NB4 (cell line): ENCODE measurements around the gene PCNT.
"Not testable (repeated sequence)": the region's sequence is repeated elsewhere in the genome, so short reads cannot be mapped to it uniquely, and the experiment has no call there.

Experiments
- DNase-seq: peaks from one replicate; pipeline ENCODE4 v3.0.0; 2010; ENCODE audit warnings: low read depth
- H3K4me3 ChIP-seq: one replicate; pipeline ENCODE4 v1.5.1; 2011; ENCODE audit warnings: mild to moderate bottlenecking, low read depth, low read length, moderate library complexity
- MYC ChIP-seq: IDR thresholded peaks from 2 replicates; pipeline ENCODE4 v1.6.1; 2011; ENCODE audit warnings: low read depth, low read length
- POLR2A ChIP-seq: IDR thresholded peaks from 2 replicates; pipeline ENCODE4 v1.6.1; 2011; ENCODE audit warnings: mild to moderate bottlenecking; ENCODE audit not compliant: insufficient read length; ENCODE audit errors: extremely low read depth
- TF ChIP-seq, protein P1 (sequence below): IDR thresholded peaks from one replicate; pipeline ENCODE4 v1.5.1; 2012; ENCODE audit warnings: low read depth, low read length
- TF ChIP-seq, protein P2 (sequence below): IDR thresholded peaks from 2 replicates; pipeline ENCODE4 v1.6.1; 2011; ENCODE audit warnings: low read depth, low read length

The PCNT gene

DNA sequence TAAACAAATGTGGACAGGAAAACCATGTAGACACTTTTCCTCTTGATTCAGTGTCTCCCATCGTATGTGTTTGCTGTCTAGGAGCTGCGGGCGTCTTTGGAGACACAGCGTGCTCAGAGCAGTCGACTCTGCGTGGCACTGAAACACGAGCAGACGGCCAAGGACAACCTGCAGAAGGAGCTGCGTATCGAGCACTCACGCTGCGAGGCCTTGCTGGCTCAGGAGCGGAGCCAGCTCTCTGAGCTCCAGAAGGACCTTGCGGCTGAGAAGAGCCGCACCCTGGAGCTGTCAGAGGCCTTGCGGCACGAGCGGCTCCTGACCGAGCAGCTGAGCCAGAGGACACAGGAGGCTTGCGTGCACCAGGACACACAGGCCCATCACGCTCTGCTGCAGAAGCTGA, 107.5 kb downstream of the PCNT start:
- H3K4me3 ChIP-seq: no peak overlapping the region
- TF ChIP-seq, protein P1, sequence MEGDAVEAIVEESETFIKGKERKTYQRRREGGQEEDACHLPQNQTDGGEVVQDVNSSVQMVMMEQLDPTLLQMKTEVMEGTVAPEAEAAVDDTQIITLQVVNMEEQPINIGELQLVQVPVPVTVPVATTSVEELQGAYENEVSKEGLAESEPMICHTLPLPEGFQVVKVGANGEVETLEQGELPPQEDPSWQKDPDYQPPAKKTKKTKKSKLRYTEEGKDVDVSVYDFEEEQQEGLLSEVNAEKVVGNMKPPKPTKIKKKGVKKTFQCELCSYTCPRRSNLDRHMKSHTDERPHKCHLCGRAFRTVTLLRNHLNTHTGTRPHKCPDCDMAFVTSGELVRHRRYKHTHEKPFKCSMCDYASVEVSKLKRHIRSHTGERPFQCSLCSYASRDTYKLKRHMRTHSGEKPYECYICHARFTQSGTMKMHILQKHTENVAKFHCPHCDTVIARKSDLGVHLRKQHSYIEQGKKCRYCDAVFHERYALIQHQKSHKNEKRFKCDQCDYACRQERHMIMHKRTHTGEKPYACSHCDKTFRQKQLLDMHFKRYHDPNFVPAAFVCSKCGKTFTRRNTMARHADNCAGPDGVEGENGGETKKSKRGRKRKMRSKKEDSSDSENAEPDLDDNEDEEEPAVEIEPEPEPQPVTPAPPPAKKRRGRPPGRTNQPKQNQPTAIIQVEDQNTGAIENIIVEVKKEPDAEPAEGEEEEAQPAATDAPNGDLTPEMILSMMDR: no peak
- TF ChIP-seq, protein P2, sequence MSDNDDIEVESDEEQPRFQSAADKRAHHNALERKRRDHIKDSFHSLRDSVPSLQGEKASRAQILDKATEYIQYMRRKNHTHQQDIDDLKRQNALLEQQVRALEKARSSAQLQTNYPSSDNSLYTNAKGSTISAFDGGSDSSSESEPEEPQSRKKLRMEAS: no peak
- TF ChIP-seq POLR2A (no peak), MYC (no peak)
- DNase-seq: no peak

DNA sequence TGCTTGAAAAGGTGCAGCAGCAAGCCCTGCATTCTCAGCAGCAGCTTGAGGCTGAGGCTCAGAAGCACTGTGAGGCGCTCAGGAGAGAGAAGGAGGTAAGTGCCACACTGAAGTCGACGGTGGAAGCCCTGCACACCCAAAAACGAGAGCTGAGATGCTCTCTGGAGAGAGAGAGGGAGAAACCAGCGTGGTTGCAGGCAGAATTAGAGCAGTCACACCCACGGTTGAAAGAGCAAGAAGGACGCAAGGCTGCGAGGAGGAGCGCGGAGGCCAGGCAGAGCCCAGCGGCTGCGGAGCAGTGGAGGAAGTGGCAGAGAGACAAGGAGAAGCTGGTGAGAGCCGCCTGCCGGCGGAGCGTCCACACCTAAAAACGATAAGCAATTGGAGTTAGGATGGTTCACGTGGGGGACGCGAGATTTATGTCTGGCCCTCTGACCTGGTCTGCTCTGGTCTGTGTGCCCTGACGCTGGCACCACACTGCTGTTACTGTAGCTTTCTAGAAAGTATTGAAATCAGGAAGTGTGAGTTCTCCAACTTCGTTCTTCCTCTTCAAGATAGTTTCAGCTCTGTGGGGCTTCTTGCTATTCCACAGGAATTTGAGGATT, 108.0 kb downstream of the PCNT start:
- no peak overlapping the region for H3K4me3 ChIP-seq
- no peak for TF ChIP-seq MYC
- TF ChIP-seq, protein P1: no peak
- no peak for TF ChIP-seq POLR2A
- DNase-seq: no peak

- DNase-seq, H3K4me3 ChIP-seq: not testable (repeated sequence)
These were observed 109.2 kb downstream of the PCNT start for GRCh38 chr21:46433116-46433515.

DNA sequence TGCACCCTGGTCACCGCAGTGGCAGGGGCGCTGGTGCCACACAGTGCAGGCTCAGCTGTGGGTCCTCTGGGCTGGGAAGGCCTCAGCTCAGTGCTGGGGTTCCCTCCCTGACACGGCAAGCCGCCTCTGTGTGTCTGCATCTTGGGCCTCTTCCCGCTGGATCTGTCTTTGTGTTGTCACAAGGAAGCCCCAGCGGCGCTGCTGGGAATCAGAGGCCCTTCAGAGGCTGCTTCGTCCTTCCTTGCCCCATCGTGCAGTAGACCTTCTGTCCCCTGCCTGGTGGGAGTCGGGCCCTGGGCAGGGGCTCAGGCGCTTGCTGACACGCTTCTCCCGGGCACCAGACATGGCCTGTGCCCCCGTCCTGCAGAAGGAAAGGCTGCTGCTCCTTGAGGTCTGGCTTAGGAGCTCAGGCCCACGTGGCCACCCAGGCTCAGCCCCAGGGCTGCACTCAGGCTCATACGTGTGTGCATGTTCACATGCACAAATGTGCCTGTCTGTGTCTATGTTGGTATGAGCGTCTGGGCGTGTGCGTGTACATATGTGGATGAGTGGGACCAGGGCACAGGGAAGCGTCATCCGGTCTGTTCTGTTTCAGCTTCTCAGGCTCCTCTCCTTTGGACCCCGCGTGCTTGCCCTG, 110.5 kb downstream of the PCNT start:
- TF ChIP-seq, protein P1: no peak
- TF ChIP-seq, protein P2: no peak
- no peak for TF ChIP-seq MYC
- TF ChIP-seq POLR2A: no peak
- DNase-seq: no peak

GRCh38 chr21:46435786-46436227, 111.9 kb downstream of the PCNT start:
- no peak for DNase-seq
- H3K4me3 ChIP-seq: no peak overlapping the region
- no peak for TF ChIP-seq MYC
- TF ChIP-seq POLR2A: no peak
- TF ChIP-seq, protein P2: no peak
- TF ChIP-seq, protein P1: no peak

More for the DNA sequence above, 110.5 kb downstream of the PCNT start:
- no peak overlapping the region for H3K4me3 ChIP-seq

DNA sequence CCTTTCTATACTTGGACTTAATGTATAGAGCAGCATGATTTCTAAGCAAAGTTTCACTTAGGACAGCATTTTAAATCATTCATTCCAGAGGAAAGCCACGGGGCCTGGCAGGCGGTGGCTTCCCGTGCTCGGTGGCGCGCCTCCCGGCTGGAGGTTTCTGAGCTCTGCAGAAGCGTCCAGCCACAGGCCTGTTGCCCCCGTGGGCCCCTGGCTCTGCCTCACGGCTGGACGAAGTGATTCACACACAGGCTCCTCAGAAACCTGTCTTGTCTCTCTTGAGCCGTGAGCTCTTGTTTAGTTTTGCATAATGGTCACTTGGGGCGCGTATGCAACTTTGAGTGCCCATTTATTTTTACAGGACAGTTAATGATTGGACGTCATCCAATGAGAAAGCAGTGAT, 112.7 kb downstream of the PCNT start:
- no peak for DNase-seq
- no peak for TF ChIP-seq POLR2A
- TF ChIP-seq, protein P2: no peak
- TF ChIP-seq, protein P1: no peak
- TF ChIP-seq MYC: no peak
- H3K4me3 ChIP-seq: no peak overlapping the region
